Right lung (tissue), 10 donors: ENCODE data around the gene ZCCHC14. TPM values are rescaled to one million over a fixed set of nuclear protein-coding genes. Genes with fewer than 3 reads are reported as not detected.

Experiments
- DNase-seq, 2 donors: peaks; one replicate each; pipeline ENCODE4 v3.0.0-alpha.2; 2013
- long read RNA-seq, 8 donors: transcript quantifications; one replicate each; lab custom pipeline, GENCODE V29; 2026
- polyA plus RNA-seq, 5 donors: library from polyadenylated mRNA; unstranded; fragments of 120-200 nt; gene quantifications; one replicate each; pipeline versions ENCODE4 v1.2.1 to v1.2.3, GENCODE V29; 2013; ENCODE audit warnings: inconsistent platforms in 1 of 5, low replicate concordance in 1 of 5; ENCODE audit not compliant: insufficient read length in 5 of 5, insufficient read depth in 1 of 5

ZCCHC14 gene
- polyA plus RNA-seq = 10 to 100 TPM; 24.3 to 32.2 (median 29.2) TPM
- long read RNA-seq, donor 1, full-length matches to known transcripts = 1 of 15 reads
- long read RNA-seq, donor 1, partial matches to known transcripts = 14 of 15 reads
- long read RNA-seq, donor 1, other reads (novel, unspliced or antisense) = 0 of 15 reads
- long read RNA-seq, donor 2 = 0 reads
- long read RNA-seq, donor 3, partial matches to known transcripts = 7 of 7 reads
- long read RNA-seq, donor 3, other reads (novel, unspliced or antisense) = 0 of 7 reads
- long read RNA-seq, donor 4 = 0 reads
- long read RNA-seq, donor 5 = 0 reads
- long read RNA-seq, donor 6 = 0 reads
- long read RNA-seq, donor 7, full-length matches to known transcripts = 2 of 19 reads
- long read RNA-seq, donor 7, partial matches to known transcripts = 17 of 19 reads
- long read RNA-seq, donor 7, other reads (novel, unspliced or antisense) = 0 of 19 reads
- long read RNA-seq, donor 8 = 0 reads

GRCh38 chr16:87492721-87493607, at the start of gene ZCCHC14:
Gene ZCCHC14 (minus strand): TSS chr16:87493024. CDS start chr16:87492238, 786 bp downstream.
- peak; percentile 98 to 99 for DNase-seq

DNA sequence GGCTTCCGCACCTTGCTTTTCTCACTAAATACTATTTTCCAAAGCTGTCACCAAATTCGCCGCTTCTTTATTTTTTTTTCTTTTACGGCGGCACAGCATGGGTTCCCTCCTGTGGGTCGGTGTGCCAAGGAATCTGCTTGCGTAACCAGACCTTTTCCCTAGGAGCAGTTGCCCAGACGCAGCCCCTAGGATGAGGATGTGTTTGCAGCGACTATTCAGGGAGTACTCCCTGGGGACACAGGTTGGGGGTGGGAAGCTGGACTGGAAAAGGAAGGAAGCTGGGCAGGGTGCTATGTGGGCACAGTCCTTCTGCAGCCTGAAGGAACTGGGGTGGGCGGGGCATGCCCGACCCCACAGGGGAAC, 49.0 kb upstream of the ZCCHC14 start:
- no peak for DNase-seq

DNA sequence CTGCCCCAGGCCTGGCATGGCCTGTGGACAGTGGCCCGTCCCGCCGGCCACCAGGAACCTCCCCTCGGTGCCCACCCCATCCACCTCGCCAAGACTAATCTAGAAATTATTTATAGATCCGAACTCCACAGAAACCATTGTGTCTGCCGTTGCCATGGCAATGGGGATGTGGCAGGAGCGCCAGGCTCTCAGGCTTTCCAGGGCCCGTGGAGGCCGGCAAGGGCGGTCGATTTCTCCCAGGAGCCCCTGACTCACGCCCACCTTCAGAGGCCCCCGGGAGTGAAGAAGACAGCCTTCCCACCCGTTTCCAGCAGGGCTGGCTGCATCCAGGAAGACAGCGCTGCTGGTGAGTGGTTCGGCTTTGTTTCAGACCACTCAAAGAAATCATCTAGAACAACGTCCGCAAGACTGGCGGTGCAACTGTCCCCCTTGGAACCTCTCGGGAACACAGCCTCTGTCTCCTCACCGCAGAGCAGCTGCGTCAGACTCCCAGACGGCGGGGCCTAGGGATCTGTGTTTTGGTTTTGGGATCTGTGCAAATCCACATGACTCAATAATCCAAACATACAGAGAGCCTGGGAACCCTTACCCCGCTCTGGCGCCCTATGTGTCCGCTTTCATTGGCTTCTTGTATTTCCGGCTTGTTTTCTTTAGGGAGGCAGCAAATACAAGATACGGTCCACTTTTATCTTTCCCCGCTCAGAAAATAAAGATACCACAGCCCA, 48.5 kb upstream of the ZCCHC14 start:
- no peak for DNase-seq

- DNase-seq = no peak
These were observed 48.0 kb upstream of the ZCCHC14 start for GRCh38 chr16:87540897-87541146.

- DNase-seq = no peak
These were observed 47.5 kb upstream of the ZCCHC14 start for GRCh38 chr16:87540072-87540896.

- no peak for DNase-seq
These were observed 46.3 kb upstream of the ZCCHC14 start for GRCh38 chr16:87539113-87539512.

- DNase-seq = no peak
These were observed 45.8 kb upstream of the ZCCHC14 start for GRCh38 chr16:87538594-87538993.

GRCh38 chr16:87538160-87538559, 45.3 kb upstream of the ZCCHC14 start:
- DNase-seq = no peak

GRCh38 chr16:87536795-87537142, 43.9 kb upstream of the ZCCHC14 start:
- DNase-seq = no peak

- no peak for DNase-seq
These were observed 43.3 kb upstream of the ZCCHC14 start for GRCh38 chr16:87535855-87536794.

- DNase-seq = no peak
These were observed 42.6 kb upstream of the ZCCHC14 start for GRCh38 chr16:87535457-87535854.

DNA sequence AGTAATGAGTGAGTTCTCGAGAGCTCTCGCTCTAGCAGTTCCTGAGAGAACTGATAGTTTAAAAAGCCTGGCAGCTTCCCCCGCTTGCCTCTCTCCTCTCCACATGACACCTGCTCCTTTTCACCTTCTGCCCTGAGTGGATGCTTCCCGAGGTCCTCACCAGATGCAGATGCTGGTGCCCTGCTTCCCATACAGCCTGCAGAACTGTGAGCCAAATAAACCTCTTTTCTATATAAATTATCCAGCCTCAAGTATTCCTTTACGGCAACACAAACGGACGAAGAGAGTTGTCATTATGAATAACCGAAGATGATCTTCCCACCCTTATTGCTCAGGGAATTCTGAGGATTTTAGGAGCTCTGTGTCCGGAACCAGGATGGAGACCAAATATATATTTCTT, 41.9 kb upstream of the ZCCHC14 start:
- no peak for DNase-seq

DNA sequence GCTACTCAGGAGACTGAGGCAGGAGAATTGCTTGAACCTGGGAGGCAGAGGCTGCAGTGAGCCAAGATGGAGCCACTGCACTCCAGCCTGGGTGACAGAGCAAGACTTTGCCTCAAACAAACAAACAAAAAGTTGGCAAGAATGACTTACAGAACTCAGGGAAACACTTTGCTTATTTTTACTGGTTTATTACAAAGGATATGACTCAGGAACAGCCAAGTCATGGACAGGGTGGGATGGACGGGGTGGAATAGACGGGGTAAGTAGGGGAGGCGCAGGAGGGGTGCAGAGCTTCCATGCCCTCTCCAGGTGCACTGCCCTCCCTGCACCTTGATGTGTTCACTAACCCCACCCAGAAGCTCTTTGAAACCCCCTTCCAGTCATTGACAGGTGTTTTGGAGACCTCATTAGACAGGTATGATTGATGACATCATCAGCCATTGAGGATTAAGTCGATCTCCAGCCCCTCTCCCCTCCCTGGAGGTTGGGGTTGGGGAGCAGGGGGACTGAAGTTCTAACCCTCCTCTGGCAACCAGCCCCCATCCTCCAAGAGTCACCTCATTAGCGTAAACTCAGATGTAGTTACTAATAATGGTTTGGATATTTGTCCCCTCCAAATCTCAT, 41.3 kb upstream of the ZCCHC14 start:
- no peak for DNase-seq

DNA sequence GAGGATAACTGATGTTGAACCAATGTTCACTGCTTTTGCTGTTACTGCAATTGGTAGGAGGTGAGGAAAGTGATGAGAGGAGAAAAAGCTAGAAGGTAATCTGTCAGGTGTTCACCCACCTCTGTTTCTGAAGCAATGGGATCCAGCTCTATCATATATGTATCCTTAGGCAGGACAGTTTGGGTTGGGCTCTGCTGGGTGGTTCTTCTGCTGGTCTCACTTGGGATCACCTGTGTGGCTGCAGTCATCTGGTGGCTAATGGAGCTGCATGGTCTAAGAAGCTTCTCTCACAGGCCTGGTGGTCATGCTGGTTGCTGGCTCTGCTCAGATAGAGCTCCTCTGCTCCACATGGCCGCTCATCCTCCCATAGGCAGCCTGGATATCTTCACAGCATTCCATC, 40.2 kb upstream of the ZCCHC14 start:
- DNase-seq = no peak

DNA sequence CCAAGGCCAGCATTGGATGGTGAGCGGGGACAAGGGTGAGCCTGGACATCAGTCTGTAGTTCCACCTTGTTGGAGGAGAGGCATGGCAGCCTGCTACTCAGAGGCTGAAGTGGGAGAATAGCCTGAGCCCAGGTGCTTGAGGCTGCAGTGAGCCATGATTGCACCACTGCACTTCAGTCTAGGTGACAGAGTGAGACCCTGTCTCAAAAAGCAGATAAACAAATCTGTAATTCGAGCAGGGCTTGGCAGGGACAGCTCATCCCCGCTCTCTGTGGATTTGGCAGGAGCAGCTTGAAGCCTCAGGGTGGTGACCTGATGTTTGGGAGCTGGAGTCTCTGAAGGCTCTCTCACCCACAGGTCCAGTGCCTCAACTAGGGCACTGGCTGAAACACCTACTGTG, 38.6 kb upstream of the ZCCHC14 start:
- no peak for DNase-seq

GRCh38 chr16:87528690-87529579, 36.1 kb upstream of the ZCCHC14 start:
- no peak for DNase-seq

DNA sequence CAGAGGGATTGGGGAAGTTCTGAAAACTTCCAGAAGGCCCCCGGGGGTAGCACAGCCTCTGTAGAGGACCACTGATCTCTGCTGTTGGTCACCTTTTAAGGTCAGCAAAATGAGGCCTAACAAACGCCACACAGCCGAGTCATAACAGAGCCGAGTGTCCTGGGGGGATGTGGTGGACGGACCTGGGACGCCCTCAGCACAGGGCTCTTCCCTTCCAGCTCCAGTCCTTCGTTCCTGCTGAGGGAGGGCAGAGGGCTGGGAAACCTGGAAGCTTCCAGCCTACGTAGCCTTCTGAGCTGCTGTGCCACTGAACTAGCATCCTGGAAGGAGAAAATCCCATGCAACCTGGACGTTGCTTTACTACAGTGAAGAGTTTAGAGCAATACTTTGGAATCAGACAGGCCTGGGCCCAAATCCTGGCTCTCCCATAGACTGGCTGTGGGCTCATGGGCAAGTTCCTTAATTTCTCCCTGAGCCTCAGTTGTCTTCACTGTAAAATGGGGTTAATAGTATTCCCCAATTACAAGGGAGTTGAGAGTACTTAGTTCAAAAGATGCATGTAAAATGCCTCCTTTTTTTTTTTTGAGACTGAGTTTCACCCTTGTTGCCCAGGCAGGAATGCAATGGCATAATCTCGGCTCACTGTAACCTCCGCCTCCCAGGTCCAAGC, 34.4 kb upstream of the ZCCHC14 start:
- no peak for DNase-seq
